Neural cell (in vitro differentiated cells): ENCODE measurements around the gene CHCT1.
"Not testable (repeated sequence)": the region's sequence is repeated elsewhere in the genome, so short reads cannot be mapped to it uniquely, and the experiment has no call there.

Source experiments
- EP300 ChIP-seq: fragments of 450-650 bp; conservative IDR thresholded peaks from 2 replicates; pipeline ENCODE4 v1.6.1; 2014; ENCODE audit warnings: antibody characterized with exemption, mild to moderate bottlenecking, moderate library complexity; ENCODE audit not compliant: poor library complexity, severe bottlenecking
- EZH2 ChIP-seq: fragments of 200-600, 300-800 bp; shearing (Covaris generic), sonication (generic); IDR thresholded peaks from 2 replicates; pipeline ENCODE4 v1.6.1; 2014; ENCODE audit warnings: antibody characterized with exemption, low read length, borderline replicate concordance, mild to moderate bottlenecking; ENCODE audit not compliant: insufficient read depth, poor library complexity, severe bottlenecking
- MXI1 ChIP-seq: fragments of 450-650 bp; conservative IDR thresholded peaks from 2 replicates; pipeline ENCODE4 v1.6.1; 2014; ENCODE audit warnings: antibody characterized with exemption, mild to moderate bottlenecking; ENCODE audit not compliant: poor library complexity, severe bottlenecking
- POLR2AphosphoS5 ChIP-seq: IDR thresholded peaks from 2 replicates; pipeline ENCODE4 v1.6.1; 2012
- RAD21 ChIP-seq: fragments of 450-650 bp; conservative IDR thresholded peaks from 2 replicates; pipeline ENCODE4 v1.6.1; 2014; ENCODE audit warnings: antibody characterized with exemption, mild to moderate bottlenecking, moderate library complexity
- SMC3 ChIP-seq: fragments of 450-650 bp; conservative IDR thresholded peaks from 2 replicates; pipeline ENCODE4 v1.6.1; 2014; ENCODE audit warnings: antibody characterized with exemption, mild to moderate bottlenecking, moderate library complexity; ENCODE audit not compliant: poor library complexity
- TAF1 ChIP-seq: IDR thresholded peaks from 2 replicates; pipeline ENCODE4 v1.6.1; 2012; ENCODE audit warnings: low read depth
- TF ChIP-seq, protein P1 (sequence below): fragments of 450-650 bp; IDR thresholded peaks from 2 replicates; pipeline ENCODE4 v1.5.1; 2014; ENCODE audit warnings: antibody characterized with exemption, mild to moderate bottlenecking, moderate library complexity; ENCODE audit not compliant: poor library complexity, severe bottlenecking
- TF ChIP-seq, protein P2 (sequence below): IDR thresholded peaks from 2 replicates; pipeline ENCODE4 v1.6.1; 2012; ENCODE audit warnings: borderline replicate concordance

DNA sequence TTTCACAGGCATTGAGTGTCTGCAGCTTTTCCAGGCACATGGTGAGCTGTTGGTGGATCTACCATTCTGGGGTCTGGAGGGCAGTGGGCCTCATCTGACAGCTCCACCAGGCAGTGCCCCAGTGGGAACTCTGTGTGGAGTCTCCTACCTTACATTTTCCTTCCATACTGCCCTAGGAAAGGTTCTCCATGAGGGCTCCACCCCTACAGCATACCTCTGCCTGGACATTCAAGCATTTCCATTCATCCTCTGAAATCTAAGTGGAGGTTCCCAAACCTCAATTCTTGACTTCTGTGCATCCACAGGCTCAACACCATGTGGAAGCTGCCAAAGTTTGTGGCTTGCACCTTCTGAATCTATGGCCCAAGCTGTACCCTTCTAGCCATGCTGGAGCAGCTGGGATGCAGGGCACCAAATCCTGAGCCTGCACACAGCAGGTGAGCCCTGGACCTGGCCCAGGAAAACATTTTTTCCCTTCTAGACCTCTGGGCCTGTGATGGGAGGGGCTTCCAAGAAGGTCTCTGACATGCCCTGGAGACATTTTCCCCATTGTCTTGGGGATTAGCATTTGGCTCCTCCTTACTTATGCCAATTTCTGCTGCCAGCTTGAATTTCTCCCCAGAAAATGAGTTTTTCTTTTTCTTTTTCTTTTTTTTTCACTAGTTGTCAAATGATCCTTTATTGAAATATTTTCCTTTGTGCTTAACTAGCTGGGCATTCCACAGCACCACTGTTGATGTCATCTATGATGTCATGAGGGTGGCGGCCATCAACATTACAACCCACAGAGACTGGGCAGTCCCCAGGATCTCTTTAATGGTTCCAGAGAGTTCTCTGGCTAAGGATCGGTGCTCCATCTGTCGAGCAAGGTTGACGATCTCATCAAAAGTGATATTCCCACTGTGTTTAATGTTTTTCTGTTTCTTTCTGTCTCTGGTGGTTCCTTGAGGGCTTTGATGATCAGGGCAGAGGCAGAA lies 11.0 kb downstream of the CHCT1 start:
- TF ChIP-seq, protein P1, sequence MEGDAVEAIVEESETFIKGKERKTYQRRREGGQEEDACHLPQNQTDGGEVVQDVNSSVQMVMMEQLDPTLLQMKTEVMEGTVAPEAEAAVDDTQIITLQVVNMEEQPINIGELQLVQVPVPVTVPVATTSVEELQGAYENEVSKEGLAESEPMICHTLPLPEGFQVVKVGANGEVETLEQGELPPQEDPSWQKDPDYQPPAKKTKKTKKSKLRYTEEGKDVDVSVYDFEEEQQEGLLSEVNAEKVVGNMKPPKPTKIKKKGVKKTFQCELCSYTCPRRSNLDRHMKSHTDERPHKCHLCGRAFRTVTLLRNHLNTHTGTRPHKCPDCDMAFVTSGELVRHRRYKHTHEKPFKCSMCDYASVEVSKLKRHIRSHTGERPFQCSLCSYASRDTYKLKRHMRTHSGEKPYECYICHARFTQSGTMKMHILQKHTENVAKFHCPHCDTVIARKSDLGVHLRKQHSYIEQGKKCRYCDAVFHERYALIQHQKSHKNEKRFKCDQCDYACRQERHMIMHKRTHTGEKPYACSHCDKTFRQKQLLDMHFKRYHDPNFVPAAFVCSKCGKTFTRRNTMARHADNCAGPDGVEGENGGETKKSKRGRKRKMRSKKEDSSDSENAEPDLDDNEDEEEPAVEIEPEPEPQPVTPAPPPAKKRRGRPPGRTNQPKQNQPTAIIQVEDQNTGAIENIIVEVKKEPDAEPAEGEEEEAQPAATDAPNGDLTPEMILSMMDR: not testable (repeated sequence)
- not testable (repeated sequence) for TF ChIP-seq POLR2AphosphoS5, EP300, EZH2, SMC3, MXI1, TAF1, RAD21
- TF ChIP-seq, protein P2, sequence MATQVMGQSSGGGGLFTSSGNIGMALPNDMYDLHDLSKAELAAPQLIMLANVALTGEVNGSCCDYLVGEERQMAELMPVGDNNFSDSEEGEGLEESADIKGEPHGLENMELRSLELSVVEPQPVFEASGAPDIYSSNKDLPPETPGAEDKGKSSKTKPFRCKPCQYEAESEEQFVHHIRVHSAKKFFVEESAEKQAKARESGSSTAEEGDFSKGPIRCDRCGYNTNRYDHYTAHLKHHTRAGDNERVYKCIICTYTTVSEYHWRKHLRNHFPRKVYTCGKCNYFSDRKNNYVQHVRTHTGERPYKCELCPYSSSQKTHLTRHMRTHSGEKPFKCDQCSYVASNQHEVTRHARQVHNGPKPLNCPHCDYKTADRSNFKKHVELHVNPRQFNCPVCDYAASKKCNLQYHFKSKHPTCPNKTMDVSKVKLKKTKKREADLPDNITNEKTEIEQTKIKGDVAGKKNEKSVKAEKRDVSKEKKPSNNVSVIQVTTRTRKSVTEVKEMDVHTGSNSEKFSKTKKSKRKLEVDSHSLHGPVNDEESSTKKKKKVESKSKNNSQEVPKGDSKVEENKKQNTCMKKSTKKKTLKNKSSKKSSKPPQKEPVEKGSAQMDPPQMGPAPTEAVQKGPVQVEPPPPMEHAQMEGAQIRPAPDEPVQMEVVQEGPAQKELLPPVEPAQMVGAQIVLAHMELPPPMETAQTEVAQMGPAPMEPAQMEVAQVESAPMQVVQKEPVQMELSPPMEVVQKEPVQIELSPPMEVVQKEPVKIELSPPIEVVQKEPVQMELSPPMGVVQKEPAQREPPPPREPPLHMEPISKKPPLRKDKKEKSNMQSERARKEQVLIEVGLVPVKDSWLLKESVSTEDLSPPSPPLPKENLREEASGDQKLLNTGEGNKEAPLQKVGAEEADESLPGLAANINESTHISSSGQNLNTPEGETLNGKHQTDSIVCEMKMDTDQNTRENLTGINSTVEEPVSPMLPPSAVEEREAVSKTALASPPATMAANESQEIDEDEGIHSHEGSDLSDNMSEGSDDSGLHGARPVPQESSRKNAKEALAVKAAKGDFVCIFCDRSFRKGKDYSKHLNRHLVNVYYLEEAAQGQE: not testable (repeated sequence)
